Hippocampal formation (tissue), 2 donors: ENCODE results near the gene PRPF31.
A peak's percentile ranks its signal among the peaks of the same experiment; 100 is the strongest.

Experiments
- DNase-seq, 2 donors: peaks; one replicate each; lab custom pipeline; 2025; lab: John Stamatoyannopoulos, UW

Gene PRPF31

DNA sequence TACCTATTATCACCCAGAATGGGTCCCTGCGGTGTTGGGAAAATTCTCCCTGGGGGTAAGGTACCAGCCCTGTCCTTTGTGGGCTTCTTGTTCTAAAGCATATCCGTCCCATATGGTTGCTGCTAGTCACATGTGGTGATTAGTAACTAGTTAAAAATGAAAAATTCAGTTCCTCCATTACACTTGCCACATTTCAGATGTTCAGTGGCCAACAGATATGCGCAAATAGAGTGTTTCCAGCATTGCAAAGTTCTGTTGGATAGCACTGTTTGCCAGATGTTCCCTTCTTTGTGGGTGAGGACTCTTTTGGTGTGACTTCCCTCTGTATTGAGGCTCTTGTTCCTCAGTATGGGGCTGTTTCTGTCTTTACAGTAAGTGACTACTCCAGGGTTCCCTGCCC lies 25.8 kb downstream of the PRPF31 start:
- no peak for DNase-seq

DNA sequence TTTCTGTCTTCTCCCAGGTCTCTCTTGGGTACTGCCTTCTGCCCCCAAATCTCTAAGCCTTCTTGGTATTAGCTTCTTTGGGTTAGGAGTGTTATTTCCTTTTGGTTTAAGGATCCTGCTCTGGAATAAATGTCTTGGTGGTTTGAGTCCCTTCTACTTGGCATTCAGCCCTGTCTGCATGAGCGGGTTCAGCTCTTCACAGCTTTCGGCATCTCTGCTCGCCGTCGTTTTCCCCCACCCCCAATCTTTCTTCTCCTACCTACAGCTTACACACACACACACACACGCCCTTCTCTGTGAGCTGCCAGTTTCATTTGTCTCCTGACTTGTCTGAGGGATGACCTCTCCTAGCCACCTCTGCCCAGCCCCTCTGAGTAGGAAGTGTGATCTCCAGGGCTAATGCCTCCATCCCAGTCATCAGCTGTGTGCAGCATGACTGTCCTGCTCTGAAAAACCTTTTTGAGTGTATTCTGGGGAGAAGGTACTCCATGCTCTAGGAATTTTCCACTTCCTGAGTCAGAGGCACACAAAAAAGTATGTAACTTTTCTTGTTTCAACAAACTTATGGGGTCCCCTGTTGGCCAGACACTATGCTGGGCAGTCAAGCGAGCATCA lies 26.7 kb downstream of the PRPF31 start:
- DNase-seq, result no peak

DNA sequence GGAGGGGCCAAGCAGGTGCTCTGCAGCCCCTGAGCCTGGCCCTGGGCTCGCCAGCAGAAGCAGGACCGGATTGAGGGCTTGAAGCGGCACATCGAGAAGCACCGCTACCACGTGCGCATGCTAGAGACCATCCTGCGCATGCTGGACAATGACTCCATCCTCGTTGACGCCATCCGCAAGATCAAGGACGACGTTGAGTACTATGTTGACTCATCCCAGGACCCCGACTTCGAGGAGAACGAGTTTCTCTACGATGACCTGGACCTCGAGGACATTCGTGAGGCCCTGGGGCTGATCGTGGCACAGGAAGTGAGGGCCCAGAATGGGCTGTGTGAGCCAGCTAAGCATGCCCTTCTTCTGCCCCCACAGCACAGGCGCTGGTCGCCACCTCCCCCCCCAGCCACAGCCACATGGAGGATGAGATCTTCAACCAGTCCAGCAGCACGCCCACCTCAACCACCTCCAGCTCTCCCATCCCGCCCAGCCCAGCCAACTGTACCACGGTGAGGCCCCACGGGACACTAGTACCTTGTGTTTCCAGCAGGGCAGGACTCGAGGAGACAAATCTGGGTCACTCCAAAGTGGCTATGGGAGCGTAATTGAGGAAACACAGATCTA lies 30.1 kb downstream of the PRPF31 start:
- no peak for DNase-seq

DNA sequence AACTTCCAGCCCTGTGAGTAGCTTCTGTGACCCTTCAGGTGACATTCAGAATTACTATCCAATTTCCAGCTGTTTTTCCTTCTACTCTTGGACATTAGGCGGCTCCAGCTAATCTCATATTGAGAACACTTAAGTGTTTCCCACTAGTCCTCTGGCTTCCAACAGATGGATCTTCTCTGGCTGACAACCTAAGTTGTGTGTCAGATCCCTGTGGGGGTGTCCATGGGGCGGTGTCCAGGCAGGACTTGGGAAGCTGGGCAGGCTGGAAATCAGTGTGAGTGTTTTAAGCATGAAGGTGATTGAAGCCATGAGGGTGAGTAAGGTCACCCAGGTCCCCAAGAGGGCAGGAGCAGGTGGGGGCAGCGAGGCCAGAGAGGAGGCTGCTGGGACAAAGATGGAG lies 32.1 kb downstream of the PRPF31 start:
- no peak for DNase-seq

DNA sequence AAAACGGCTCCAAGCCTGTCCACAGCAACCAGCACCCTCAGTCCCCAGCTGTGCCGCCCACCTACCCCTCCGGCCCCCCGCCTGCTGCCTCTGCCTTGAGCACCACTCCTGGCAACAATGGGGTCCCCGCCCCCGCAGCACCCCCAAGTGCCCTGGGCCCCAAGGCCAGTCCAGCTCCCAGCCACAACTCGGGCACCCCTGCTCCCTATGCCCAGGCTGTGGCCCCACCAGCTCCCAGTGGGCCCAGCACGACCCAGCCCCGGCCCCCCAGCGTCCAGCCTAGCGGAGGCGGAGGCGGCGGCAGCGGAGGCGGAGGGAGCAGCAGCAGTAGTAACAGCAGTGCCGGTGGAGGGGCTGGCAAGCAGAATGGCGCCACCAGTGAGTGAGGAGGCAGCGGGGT lies 32.6 kb downstream of the PRPF31 start:
- no peak for DNase-seq

DNA sequence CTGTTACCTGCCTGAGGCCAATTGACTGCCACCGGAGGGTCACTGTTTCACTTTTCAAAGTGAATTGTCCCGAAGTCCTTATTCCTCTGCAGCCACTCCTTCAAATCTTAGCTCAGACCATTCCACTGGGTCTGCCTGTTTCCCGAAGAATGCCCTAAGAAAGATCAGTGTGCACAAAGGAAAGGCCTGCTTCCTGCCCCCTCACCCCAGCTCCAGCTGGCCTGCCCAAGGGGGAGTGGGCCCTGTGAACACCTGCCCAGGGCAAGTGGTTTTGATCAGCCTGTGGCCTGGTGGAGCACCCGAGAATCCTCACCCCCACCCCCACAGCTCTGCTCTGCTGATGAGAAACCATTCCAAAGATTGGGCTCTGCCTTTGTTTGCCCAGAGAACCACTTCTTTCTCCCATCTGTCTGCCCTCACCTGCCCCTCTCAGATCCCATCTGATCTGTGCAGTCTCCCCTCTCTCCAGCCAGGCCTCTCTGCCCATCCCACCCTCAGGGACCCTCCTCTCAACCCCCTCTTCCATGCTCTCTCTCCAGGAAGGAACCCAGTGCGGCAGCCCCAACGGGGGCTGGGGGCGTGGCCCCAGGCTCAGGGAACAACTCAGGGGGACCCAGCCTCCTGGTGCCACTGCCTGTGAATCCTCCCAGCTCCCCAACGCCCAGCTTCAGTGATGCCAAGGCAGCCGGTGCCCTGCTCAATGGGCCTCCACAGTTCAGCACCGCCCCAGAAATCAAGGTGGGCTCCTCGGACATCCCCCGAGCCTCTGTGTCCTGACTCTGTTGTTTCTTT lies 33.7 kb downstream of the PRPF31 start:
- no peak for DNase-seq

DNA sequence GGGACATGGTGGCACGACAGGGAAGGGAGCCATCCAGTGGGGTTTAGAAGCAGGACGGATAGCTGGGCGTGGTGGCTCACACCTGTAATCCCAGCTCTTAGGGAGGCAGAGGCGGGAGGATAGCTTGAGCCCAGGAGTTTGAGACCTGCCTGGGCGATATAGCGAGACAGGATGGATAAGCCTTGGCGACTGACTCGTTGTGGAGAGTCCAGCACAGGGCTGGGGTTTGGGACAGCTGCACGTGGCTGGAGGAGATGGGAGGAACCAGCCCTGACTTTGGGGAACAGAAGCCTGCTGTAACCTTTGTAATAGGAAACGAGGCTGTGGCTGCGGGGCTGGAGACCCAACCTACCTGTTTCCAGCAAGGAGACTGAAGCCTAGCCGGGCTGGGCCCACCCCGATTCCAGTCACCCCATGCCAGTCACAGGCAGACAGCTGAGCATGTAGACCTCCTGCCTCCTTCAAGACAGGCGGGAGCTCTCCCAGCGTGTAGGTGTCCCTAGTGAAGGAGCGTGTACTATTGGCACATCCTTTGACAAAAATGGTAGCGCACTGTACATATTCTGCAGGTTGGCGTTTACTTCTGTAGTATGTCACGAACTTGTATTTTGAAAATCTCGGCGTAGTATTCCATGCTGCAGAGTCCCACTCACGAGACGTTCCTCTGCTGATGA lies 35.9 kb downstream of the PRPF31 start:
- DNase-seq, result no peak

DNA sequence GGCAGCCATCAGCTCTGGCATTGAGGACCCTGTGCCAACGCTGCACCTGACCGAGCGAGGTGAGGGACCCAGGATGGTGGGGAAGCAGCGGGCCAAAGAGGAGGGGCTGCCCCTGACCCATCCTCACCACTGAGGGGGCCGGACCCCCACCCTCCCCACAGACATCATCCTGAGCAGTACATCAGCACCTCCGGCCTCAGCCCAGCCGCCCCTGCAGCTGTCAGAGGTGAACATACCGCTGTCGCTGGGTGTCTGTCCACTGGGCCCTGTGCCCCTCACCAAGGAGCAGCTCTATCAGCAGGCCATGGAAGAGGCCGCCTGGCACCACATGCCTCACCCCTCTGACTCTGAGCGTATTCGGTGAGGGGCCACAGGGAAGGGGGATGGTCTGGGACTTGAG lies 36.7 kb downstream of the PRPF31 start:
- no peak for DNase-seq

DNA sequence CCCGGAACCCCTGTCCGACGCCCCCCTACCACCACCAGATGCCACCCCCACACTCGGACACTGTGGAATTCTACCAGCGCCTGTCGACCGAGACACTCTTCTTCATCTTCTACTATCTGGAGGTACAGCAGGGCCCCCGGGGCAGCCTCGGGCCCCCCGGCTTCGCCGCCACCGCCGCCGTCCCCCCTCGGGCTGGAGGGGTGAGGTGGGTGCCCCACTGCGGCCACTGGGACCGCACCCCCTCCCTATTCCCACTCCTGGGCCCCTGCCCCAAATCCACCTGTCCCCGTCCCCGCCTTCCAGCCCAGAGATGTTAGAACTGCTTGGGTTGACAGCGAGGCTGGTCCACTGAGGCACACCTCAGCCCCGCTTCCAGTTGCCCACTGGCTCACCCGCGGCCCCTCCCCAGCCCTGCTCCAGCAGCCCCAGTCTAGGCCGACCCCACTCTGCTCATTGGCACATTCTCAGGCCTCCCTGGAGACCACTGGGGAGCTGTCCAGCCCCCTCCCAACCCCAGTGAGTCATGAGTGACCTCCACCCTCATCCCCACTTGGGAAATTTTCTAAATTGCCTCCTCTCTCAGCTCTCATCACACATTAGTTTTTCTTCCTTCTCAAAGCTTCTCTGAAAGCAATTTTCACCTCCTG lies 37.4 kb downstream of the PRPF31 start:
- DNase-seq, result no peak

DNA sequence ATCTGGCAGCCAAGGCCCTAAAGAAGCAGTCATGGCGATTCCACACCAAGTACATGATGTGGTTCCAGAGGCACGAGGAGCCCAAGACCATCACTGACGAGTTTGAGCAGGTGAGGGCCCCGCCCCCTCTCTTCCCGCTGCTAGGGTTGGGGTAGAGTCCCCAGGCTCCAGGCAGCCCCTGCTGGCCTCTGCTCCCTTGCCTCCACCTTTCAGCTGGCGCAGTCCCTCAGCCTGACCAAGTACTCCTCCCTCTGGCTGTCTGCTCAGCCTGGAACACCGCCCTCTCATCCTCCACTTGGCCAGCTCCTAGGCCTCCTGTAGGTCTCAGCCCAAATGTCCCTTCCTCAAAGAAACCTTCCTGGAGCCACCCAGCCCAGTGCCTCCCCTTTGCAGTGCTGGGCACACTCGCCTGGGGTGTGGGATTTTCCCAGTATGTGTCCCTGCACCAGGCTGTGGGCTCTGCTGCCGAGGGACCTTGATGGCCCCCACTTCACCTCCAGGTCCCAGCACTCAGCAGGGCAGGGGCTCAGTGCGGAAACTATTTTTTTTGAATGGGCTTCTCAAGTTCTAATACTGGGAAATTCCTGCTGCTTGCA lies 38.3 kb downstream of the PRPF31 start:
- no peak for DNase-seq

DNA sequence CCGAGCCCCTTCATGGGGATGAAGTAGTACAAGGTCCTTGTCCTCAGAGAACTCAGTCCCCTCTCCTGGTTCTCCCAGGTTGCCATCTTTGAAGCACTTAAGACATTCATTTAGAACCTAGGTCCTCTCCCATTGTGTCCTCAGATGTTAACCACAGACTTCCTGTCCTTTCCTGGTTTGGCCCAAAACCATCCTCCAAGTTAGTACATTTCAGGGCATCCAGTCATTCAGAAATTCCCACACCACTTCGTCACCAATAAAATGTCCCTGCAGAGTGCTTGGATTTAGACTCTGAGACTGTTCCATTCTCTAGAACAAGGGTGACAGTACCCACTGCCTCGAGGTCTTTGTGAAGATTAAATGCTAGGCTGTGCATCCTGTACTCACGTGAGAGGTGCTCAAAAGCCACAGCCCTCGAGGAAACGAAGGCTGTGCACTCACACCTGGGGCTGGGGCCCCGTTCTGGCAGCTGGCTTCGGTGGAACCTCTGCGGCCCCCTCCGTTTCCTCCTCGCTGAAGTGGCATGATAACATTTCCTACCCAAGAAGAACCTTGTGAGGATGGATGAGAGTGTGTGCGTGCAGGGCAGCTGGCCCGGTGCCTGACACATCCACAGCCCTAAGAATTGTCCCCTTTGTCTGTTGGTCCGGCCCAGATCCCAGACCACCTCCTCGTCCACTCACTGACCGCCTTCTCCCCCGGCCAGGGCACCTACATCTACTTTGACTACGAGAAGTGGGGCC lies 39.2 kb downstream of the PRPF31 start:
- no peak for DNase-seq

DNA sequence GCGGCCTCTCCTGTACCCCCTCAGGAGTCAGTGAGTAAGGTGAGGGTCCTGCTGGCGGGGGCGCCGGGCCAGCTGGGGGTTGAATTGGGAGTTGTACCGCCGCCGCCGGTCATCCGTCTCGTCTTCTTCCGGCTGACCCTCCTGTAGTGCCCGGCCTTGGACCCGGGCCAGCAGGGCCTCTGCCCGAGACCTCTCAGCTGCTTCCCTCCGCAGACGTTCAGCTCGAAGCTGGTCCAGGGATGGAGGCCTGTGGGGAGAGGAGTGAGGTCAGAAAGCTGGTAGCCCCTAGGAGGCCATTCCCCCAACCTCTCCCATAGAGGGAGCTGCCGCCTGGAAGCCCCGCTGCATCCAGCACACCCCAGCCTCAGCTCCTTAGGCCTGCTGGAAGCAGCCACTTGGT lies 40.1 kb downstream of the PRPF31 start:
- DNase-seq, result no peak

DNA sequence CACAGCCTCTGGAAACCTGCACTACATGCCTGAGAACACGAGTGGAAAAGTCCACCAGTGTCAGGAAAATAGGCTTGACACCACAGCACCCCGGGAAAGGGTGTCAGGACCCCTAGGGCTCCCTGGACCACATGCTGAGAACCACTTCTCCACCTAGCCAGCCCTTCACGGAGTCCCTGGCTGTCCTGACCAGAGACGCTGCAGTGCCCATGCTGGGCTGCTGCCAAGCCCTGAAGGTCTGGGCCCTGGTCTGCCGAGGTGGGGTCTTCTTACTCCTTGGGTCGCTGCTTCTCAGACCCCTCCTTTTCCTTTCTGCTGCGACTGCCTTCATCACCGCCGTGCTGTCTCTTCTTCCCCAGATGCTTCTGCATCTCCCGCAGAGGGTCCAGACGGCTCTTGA lies 40.9 kb downstream of the PRPF31 start:
- no peak for DNase-seq

DNA sequence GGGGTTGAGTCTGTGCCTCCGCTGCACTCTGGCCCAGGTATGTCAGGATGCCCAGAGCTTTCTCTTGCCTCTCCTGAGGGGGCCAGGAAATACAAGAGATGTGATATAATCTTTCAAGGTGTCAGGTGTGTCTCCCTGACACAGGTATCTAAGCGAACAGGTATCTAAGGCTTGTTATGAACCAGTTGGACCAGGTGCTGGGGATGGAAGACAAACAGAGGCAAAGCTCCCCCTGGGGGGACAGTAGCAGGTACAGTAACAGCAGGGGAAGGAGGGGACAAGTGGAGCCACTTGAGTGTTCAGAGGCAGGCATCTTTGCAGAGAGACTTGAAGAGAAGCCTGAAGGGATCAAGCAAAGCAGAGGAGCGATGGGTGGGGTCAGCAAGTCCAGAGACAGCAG lies 41.4 kb downstream of the PRPF31 start:
- DNase-seq, result no peak

DNA sequence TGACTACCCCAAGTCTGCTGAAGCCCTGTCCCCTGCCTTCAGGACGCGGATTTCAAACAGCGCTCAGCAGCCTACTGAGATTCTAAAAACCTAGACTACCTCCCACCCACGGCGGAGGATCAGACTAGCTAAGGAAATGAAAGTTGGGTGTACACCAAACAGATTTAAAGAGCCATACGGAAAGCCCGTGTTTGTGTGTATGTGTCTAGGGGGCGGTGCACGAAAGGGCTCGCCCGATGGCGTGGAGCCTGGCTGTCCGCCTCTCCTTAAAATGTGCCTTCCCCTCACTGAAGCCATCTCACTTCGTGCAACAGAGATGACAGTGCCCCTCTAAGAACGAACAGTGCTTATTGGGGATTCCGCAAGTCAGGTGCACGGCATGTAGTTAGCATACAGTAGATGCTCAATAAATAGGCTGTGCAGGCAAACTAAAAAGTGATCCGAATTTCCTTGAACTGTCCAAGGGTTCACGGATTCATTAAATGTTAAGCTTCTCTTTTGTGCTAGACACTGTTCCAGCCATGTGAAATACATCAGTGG lies 43.3 kb downstream of the PRPF31 start:
- DNase-seq, result no peak

DNA sequence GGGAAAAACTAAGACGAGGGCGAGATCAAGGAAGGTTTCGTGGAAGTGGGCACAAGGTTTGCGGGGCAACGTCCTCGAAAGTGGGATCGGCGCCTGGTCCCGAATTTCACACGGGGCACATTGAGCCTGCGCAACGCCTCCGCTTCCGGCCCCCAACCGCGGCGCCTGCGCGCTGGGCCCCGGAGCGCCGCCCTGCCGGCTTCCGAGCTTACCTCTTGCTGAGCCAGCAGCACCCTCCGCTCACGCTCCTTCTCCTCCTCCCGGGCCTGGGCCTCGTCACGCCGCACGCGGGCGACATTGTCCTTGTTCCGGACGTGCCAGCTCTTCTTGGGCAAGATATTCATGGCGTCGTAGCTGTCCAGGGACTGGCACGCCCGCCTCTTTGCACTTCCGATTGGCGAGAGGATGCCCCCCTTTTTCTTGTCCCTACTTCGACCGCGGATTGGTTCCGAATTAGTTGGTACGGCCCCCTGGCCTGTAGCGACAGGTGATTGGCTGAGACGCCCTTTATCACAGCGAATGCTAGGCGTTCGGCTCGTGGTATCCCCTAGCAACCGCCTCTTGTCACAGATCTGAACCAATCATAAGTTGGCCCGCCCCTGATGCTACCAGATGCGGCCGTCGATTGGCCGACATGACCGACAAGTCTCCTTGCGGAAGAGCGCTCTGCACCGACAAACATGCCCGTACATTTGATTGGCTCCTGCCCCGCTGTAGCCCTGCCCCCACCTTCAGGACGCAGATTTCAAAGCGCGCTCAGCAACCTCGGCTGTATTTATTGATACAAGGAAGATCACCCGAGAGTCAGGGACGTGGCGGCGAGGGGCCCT lies 44.0 kb downstream of the PRPF31 start, which contains the start of gene LENG1:
Gene LENG1 (minus strand): TSS at position 370 of the 830 bp plus-strand sequence. CDS start 26 bp downstream, at position 344.
- peak; percentile 99 to 100 for DNase-seq

DNA sequence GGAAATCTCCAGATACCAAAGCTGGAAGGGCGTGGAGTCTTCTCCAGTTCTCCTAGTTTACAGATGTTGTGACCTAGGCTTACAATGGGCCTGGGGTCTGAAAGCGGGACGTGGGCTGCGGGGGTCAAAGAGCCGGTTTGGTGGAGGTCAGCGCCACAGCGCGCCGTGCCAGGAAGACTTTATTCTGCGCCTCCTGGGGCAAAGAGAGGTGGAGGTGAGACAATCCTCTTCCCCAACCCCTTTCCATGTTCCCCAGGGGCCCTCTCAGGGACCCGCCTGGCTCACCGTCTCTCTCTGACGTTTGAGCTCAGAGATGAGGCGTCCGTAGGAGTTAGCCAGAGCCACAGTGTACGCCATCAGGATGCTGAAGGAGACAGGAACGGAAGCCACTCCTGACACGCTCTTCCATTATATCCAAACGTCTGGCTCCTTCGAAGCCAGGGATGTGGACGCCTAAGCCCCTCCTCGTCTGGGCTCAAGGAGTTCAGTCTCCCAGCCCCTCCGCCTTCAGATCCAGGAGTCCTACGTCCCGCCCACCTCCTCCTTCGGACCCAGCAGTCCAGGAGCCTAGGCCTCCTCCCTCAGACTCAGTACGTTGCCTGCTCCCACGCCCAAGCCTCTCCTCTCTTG lies 44.7 kb downstream of the PRPF31 start:
- no peak for DNase-seq

DNA sequence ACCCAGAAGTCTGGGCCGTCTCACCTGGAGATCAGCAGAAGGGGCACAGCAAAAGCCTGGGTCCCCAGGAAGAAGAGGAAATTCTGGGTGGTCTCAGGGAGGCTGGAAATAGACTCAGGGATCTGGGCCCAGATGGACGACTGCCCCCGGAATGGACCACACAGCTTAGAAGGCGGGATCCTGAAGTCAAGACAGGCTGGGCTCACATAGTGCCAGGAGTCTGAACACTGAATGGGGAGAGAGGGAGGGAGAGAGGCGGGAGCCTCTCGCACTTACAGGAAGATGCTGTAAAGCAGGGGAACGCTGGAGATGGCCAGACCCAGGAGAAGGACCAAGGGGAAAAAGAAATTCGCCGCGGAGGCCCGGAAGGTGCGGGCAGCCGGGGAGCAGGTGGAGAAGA lies 45.3 kb downstream of the PRPF31 start:
- no peak for DNase-seq

DNA sequence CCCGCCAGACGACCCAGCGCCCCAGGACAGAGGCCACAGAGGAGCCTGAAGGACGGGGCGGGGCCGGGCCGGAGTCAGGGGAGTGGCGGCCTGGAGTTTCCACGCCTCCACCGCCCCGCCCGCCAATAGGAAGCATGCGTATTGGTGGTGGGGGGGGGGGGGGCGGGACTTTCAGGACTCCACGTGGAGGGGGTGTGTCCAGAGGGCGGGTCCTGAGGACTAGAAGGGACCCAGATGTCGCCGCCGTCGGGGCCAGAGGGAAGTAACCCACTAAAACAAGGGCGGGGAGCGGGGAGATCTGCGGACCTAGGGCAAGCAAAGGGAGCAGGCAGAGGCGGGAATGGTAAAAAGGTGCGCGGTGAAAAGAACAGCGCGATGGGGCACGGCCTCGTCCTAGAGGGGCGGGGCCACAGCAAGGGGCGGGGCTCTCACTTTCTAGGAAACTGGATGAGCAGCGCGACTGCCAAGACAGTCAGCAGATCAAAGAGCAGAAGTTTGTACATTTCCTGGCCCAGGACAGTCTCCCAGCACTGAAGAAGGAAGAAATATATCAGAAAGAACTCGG lies 46.8 kb downstream of the PRPF31 start:
- DNase-seq, result peak in 1 of 2 donors; percentile 63
